ENCODE data around the gene UBE3B.

UBE3B gene

DNA sequence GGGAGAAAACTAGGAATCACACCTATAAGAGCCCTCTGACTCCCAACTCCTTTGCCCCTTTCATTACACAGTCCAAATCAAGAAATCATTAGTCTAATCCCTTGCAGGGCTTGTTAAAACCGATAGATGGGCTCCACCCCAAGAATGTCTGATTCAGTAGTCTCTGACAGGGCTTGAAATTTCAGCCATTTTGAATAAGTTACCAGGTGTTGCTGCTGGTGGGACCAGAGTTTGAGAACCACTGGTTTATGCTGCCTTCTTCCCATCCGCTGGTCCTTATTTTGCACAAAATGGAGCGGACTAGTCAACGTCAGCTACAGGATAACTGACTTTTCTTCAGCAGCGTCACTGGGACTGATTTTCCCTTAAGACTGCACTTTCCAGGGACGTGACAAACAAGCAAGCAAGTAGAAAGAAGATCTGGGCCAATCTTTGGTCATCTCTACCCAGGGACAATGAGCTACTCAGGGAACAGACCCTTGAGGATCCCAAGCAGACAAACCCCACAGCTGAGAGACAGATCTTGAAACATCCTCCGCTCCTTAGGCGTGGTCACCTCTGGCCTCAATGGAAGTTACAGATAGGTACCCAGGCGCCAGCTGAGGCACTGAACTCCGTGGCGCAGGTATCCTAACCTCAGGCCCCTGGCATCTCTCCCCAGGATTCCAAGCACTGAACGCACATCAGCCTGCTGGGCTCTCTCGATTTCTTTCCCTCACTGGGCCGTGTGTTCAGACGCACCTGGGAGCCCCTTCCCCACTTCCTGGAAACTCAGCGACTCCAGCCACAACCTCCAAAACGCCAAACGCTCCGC lies 1.2 kb upstream of the UBE3B start:
- peak; percentile 27 for DNase-seq (ENCODE audit: low read depth)

DNA sequence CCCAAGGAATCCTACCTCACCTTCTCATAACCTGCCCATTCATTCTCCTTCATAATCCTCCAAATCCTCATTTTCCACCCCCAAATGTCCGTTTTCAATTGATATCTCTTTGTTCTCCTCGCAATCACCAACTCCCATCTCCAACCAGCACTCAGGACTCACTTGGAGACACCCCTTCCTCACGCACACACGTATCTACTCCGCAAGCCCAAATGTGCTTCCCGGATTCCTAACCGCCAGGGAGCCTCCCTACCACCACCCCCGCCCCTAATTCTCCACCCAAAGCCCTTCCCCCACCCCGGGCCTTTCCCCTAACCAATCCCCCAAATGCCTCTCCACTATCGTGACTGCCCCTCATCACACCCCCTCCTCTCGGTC lies 638 bp upstream of the UBE3B start:
- DNase-seq (ENCODE audit: low read depth) = no peak

DNA sequence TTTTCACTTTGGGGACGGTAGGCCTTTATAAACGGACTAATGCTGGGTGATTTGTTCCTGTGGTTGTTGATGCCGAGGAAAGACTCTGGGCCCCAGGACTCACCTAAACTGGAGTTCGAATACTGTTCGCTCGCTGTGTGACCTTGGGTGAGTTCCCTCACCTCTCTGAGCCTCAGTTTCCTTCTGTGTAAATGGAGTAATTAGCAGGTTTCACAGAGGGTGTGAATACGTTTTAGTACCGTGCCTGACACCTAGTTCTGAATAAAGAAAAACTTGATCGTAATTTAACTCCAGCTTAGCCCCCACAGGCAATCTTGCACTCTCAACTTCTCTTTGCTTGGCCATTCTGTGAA lies 505 bp downstream of the UBE3B start:
- no peak for DNase-seq (ENCODE audit: low read depth)

DNA sequence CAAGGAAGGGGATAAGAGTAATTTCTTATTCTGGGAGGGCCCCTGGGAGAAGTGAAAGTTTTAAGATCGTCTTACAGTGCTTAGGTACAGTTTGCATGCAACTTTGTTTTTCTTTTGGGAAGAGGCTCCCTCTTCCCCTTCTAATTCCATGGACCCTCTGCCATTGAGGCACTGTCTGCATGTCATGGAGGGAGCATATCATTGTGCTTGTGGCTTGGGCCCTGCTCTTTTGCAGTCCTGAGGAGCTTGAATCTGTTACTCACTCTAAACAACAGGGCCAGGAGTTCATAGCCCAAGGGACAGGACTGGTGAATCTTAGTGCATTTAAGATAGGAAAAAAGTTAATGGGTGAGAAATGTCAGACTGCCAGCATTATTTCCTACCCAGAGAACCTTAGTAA lies 2.3 kb downstream of the UBE3B start:
- DNase-seq (ENCODE audit: low read depth) = no peak

DNA sequence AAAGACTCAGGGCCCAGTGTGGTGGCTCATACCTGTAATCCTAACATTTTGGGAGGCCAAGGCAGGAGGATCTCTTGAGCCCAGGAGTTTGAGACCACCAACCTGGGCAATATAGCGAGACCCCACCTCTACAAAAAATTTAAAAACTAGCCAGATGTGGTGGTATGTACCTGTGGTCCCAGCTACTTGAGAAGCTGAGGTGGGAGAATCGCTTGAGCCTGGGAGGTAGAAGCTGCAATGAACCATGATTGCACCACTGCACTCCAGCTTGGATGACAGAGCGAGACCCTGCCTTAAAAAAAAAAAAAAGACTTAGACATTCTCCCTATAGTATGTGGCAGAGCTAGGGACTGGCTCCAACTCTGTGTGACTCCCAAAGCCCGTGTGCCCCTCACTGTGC lies 2.9 kb downstream of the UBE3B start:
- no peak for DNase-seq (ENCODE audit: low read depth)

DNA sequence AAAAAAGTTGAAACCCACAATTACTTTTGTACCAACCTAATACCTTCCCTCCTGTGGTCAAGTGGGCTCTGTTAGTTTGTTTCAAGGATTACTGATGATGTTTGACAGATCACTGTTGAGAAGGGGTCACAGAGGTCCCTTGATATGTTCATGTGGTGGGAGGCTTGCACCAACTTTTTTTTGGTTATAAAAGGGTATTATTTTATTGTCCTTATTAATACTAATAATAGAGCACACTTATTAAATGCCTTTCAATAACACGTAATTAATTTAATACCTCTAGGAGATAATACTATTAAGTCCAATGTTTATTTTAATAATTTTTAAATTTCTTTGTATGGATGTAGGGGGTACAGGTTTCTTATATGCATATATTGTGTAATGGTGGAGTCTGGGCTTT lies 4.4 kb downstream of the UBE3B start:
- DNase-seq (ENCODE audit: low read depth) = no peak

DNA sequence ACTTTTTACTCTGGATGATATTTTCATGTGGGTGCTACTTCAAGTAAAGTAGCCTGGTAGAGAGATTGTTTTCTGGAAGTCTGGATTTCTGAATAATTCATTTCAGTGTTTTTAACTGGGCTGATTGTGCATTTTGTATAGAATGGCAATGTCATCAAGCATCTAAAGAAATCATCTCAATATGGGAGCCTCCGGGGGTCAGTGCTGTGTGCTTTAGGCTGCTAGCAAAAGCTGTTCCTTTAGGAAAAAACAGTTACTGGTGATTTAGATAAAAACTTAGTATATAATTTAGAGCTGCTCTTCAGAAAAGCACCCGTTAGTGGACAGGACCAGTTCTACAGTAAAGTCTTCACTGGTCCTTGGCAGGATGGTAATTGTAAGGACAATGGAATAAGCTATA lies 5.1 kb downstream of the UBE3B start:
- no peak for DNase-seq (ENCODE audit: low read depth)

DNA sequence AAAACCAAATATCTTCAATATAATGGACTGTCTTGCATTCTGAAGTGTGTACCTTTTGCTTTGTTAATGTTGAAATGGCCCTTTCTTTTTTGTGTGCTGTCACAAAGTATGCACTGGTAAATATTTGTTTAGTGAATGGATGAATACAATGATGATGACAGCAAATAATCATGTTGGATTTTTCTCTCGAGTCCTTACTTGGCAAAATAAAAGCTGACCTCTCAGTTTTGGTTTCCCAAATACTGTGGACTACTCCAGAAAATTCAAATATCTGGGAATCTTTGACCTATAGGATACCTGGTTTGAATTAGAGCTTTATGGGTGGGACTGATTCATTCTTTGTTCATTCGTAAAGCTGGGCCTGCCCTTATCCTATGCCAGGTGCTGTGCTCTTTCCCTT lies 5.5 kb downstream of the UBE3B start:
- no peak for DNase-seq (ENCODE audit: low read depth)

DNA sequence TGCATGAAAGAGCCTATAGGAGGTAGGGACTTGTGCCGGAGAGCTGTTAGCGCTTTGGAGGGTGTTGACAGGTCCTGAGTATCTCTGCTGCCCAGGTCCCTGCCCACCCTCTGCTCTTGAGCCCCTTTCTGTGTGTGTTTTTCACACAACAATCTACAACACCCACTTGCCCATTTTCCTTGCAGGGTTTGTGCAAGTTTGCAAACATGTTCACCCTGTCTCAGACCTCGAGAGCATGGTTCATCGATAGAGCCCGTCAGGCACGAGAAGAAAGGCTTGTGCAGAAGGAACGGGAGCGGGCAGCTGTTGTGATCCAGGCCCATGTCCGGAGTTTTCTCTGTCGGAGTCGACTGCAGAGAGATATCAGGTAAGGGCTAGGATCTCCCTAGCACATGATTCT lies 5.9 kb downstream of the UBE3B start:
- no peak for DNase-seq (ENCODE audit: low read depth)

DNA sequence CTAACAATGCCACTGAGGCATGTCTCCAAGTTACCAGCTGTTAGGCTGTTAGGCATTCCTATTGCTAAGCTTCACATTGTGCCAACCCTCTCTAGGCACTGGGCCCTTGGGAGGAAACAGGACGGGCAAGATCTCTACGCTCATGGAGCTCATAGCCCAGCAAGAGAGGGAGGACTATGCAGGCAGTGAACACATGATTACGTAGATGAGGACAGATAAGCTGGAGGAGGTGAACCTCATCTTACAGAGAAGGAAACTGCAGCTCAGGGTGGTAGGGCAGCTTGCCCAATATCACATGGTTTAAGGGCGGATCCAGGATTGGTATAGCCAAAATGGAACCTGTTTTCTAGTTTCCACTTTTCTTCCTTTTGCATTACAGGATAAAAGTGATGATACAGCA lies 7.8 kb downstream of the UBE3B start:
- DNase-seq (ENCODE audit: low read depth) = no peak

DNA sequence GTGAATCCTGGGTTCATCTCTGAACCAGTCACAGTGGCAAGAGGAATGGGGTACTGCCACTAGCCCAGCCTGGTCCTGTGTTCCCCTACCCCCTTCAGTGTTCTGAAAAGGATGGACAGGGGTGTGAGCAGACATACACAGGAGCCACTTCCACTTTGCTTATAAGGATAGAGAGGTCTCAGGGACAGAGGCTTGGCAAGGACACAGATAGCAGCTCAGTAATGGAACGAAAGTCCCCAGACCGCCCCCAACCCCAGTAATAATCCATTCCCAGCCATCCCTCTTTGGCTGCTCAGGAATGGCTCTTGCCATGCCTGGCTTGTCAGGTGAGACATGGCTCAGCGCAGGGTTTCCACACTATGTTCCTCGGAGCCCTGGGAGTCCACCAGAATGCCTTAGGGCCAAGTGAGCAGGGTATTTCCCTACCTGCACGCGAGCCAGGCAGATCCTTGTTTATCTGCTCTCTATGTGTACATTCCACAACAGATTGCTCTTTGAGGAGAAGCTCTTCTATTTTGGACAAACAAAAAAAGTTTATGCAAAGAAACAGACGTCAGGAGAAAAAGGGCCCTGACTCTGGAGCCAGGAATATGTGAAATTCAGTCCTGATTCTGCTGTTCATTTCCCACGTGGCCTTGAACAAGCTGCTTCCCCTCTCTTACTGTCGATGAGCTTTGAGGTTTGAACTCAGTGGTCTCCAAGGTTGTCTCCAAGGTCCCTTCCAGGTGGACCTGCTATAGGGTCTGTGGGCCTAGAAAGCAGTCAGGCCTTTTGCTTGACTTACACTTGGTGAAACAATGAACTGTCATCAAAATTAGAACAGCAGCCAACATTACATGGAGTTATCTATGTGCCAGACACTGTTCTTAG lies 10.0 kb downstream of the UBE3B start:
- no peak for DNase-seq (ENCODE audit: low read depth)

DNA sequence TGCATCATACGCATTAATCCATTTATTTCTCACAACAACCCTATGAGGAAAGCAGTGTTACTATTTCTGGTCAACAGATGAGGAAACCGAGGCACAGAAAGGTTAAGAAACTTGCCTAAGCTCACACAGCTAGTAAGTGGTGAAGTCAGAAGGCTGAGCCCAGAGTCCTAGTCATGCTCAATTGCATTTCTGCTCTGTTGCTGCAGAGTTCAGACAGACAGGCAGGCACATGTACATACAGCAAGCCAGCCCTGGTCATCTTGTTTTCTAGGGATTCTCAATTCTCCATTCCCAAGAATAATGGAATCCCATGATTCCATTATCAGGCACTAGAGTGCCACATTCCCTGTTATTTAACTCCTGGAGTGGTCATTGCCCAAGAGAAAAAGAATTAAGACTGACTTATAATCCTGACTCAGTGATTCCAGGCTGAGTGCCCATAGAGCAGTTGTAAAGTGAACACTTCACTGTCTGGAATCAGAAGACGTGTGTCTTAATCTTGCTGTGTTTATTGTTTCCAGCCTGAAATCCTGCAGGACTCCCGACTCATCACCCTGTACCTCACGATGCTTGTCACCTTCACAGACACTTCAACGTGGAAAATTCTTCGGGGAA lies 10.7 kb downstream of the UBE3B start:
- DNase-seq (ENCODE audit: low read depth) = no peak

DNA sequence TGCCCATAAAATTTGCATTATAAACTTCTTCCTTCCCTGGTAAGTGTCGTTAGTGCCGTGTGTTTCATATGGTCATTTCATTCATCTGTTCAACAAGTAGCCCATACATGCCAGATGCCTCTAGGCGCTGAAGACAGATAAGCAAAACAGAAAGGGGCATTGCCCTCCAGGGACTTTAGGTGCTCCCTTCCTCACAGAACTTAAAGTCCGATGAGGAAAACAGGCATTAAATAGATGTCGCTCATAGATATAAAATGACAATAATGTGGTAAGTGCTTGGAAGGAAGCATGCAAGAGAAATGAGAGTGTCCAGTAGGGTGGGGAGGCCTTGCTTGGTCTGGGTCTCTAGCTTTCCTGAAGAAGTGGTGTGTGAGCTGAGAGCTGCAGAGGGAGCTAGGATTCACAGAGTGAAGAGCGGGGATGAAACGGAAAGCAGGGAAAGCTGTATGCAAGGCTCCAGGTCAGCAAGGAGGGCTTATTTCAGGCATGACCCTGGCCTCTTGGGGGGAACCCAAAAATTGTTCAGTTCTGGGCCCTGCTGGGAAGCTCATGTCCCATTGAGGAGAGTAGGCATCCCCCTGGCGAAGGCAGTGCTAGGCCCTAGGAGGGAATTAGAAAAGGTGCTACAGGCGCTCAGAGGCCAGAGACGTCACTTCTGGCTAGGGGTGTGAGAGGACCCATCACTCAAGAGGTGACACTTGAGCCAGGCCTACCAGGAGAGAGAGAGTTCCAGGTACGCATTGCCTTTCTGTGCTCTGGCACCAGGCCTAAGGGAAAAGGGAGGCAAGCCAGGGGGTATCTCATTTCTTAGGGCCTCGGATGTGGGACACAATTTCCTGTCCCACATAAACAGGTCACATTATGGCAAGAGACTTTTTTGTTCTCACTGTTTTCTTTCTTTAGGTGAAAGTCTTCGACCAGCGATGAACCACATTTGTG lies 11.9 kb downstream of the UBE3B start:
- no peak for DNase-seq (ENCODE audit: low read depth)

DNA sequence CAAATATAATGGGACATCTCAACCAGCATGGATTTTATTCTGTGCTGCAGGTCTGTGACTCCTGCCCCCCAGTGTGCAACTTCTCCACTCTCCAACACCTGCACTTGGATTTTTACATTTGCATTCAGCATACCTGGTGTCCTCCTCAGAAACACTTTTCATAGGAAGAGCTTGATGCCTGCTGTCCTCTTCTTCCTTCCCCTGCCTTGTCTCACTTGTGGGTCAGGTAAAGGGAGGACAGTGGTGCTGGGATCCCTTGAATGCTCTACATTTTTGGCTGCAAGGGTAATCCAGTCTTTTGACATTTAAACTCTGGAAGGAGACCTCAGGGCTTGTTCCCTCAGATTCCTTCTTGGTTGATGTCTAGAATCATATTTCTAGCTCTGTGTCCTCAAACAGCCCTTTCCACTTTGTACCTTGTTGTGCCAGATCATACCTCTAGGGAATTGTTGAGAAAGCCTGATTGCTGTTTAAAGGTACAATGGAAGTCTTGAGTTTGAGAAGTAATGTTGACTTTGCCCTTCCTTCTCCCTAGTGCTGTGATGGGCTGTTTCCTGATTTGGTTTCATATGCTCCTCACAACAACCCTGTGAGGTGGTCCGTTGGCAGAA lies 12.6 kb downstream of the UBE3B start:
- no peak for DNase-seq (ENCODE audit: low read depth)

DNA sequence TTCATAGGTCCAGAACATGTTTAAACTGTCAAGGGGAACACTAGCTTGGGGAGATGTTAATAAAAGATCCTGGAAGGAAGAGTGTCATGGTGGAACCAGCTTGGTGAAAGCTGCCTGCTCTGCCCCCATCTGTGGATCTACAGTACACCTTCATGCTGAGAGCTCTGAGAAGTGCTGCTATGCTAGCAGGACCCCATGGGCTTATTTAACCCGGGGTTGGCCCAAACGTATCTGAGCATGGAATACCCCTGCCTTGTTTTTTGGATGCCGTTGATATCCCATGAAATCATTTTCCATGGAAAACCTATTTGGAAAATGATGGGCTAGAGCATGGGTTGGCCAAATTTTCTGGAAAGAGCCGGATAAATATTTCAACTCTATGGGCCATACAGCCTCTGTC lies 14.2 kb downstream of the UBE3B start:
- no peak for DNase-seq (ENCODE audit: low read depth)

DNA sequence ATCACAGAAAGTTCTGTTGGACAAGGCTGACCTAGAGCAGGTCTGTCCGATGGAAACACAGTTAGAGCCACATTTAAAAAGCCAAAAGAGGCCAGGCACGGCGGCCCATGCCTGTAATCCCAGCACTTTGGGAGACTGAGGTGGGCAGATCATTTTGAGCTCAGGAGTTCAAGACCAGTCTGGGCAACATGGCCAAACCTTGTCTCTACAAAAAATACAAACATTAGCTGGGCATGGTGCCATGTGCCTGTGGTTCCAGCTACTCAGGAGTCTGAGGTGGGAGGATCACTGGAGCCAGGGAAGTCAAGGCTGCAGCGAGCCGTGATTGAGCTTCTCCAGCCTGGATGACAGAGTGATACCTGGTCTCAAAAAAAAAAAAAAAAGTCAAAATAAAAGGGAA lies 14.9 kb downstream of the UBE3B start:
- DNase-seq (ENCODE audit: low read depth) = no peak

DNA sequence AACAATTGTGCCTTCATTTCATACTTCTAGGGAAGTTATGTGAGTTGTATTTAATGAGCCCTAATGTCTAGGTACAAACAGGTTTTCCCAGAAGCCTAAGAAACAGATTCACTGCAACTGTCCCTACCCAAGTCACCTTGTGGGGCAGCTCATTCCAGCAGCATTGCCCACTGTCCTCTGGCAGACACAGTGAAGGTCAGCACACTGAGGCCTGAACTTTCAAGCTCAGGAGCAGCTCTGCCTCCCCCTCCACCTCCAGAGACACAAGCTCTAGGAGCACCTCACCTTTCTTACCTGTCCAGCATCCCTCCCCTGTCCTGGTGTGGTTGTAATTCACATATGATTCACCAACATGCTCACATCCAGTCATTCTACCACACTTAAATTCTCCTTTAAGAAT lies 15.7 kb downstream of the UBE3B start:
- DNase-seq (ENCODE audit: low read depth) = no peak

DNA sequence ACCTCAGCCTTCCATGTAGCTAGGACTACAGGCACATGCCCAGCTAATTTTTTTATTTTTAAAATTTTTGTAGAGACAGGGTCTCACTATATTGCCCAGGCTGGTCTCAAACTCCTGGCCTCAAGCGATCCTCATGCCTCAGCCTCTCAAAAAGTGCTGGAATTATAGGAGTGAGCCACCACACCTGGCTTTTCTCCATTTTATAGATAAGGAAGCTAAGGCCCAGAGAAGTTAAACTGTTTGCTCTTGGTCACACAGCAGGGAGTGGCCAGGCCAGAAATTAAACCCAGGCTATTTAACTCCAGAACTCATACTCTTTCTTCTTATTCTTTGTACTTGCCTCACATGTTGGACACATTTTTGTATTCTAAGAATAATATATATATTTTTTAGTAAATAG lies 16.5 kb downstream of the UBE3B start:
- no peak for DNase-seq (ENCODE audit: low read depth)

DNA sequence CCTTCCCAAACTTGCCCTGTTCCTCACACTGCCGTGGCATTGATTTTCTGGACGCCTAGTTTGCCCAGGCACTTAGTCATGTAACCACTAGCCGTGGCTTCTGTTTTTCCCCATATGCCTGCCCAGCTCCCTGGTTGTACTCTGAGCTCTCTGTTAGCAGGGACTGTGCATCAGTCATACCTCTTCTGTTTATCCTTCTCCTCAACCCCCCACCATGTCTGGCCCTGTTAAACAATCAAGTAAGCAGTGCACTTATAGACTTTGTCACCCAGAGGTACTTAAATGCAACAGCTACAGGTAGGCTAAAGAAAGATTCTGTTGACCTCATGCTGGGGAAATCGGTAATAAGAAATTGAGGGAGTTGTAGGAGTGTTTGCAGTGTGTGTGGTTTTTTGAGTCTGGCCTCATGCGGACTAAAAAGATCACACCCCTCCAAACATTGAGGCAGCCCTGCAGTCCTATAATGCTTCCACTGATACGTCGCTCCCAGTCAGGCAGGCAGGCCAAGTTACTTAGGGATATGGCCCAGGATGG lies 17.0 kb downstream of the UBE3B start:
- DNase-seq (ENCODE audit: low read depth) = no peak

DNA sequence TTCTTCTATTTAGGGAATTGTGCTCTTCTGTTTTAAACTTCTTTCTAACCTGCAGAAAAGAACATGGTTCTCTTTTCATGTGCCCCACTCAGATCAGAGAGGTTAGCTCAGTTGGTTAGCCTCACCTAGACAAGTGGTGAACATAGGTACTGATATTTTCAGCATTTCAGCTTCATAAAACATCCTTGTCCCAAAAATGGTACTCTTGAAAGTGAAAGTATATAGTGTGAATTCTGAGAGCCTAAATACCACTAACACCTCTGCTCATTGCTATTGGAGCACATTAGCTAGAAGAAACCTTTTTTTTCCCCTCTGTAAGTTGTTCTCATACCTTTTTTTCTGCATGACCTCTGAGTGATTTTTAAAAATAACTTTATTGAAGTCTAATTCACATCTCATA lies 17.6 kb downstream of the UBE3B start:
- DNase-seq (ENCODE audit: low read depth) = no peak

DNA sequence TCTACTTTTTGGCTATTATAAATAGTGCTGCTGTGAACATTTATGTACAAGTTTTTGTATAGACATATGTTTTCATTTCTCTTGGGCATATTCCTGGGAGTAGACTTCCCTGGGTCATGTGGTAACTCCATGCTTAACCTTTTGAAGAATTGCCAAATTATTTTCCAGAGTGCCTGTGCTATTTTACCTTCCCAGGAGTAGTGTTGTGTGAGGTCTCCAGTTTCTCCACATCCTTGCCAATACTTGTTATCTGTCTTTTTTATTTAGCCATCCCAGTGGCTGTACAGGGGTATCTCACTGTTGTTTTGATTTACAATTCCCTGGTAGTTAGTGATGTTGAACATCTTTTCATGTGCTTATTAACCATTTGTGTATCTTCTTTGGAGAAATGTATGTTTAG lies 18.9 kb downstream of the UBE3B start:
- DNase-seq (ENCODE audit: low read depth) = no peak

Data from ELR (cell line).